Lung (tissue), 16 donors: ENCODE results near the gene NKX2-2. TPM values are rescaled to one million over a fixed set of nuclear protein-coding genes. Genes with fewer than 3 reads are reported as not detected.

Experiments
- ATAC-seq: fragments of 200-7000 bp; cut with Tn5 transposase; one replicate; pipeline ENCODE4 v1.9.1; 2020; ENCODE audit warnings: moderate number of reproducible peaks; ENCODE audit not compliant: insufficient read depth, low FRiP score
- DNase-seq, 3 donors: peaks; one replicate each; pipeline ENCODE4 v3.0.0-alpha.2; 2013 to 2017
- H3K27ac ChIP-seq, 2 donors: one replicate each; pipeline ENCODE4 v1.5.1; 2013; ENCODE audit warnings: mild to moderate bottlenecking in 2 of 2, moderate library complexity in 2 of 2, control low read depth in 1 of 2, inconsistent platforms in 1 of 2, low read depth in 1 of 2, low read length in 1 of 2
- H3K27me3 ChIP-seq, 3 donors: one replicate each; pipeline ENCODE4 v1.5.1; 2013; ENCODE audit warnings: low read length in 2 of 3; ENCODE audit not compliant: control insufficient read depth in 3 of 3, insufficient read depth in 3 of 3
- H3K36me3 ChIP-seq, 4 donors: one replicate each; pipeline ENCODE4 v1.5.1; 2013; ENCODE audit warnings: low read length in 4 of 4, mild to moderate bottlenecking in 1 of 4, moderate library complexity in 1 of 4; ENCODE audit not compliant: control insufficient read depth in 4 of 4, insufficient read depth in 4 of 4
- H3K4me1 ChIP-seq, 5 donors: one replicate each; pipeline ENCODE4 v1.5.1; 2013; ENCODE audit warnings: low read length in 5 of 5, mild to moderate bottlenecking in 2 of 5, moderate library complexity in 1 of 5; ENCODE audit not compliant: control insufficient read depth in 5 of 5, insufficient read depth in 5 of 5
- H3K4me3 ChIP-seq: one replicate; pipeline ENCODE4 v1.5.1; 2013; ENCODE audit warnings: mild to moderate bottlenecking, control low read depth, moderate library complexity
- H3K9ac ChIP-seq, 2 donors: one replicate each; pipeline ENCODE4 v1.5.1; 2013; ENCODE audit warnings: low read length in 2 of 2, control low read depth in 1 of 2; ENCODE audit not compliant: insufficient read depth in 1 of 2
- H3K9me3 ChIP-seq, 4 donors: one replicate each; pipeline ENCODE4 v1.5.1; 2013; ENCODE audit warnings: low read length in 3 of 4, mild to moderate bottlenecking in 1 of 4, moderate library complexity in 1 of 4; ENCODE audit not compliant: control insufficient read depth in 4 of 4, insufficient read depth in 3 of 4
- WGBS, 2 donors: extraction: QIAGEN DNeasy Blood & Tissue Kit; methylation state at CpG; one replicate each; pipeline ENCODE4 v1.1.7; 2013; 5-methylcytosine and 5-hydroxymethylcytosine counted together
- long read RNA-seq, 5 donors: transcript quantifications; one replicate each; lab custom pipeline, GENCODE V29; 2026
- polyA plus RNA-seq, 2 donors: library from polyadenylated mRNA; stranded (reverse); fragments of 200-250 nt; gene quantifications; one replicate each; pipeline ENCODE4 v1.2.1, GENCODE V29; 2013
- total RNA-seq, 2 donors: library from RNA; depleted of rRNA in 1 of 2; stranded (reverse); fragments of >200 nt in 1 of 2; gene quantifications; one replicate each; pipeline ENCODE4 v1.2.1, GENCODE V29; 2014 to 2021
- TF ChIP-seq, protein P1 (sequence below): IDR thresholded peaks from 2 replicates; pipeline ENCODE4 v1.5.1; 2012; ENCODE audit warnings: mild to moderate bottlenecking; ENCODE audit errors: control extremely low read depth, extremely low read depth
- donor health status: control.
- donor health status: control.
- donor health status: Bipolar disorder and iron deficiency.
- donor health status: healthy.
- donor health status: DM: yes; HTN: yes; CAD: no.

Gene NKX2-2
- total RNA-seq (not detected), polyA plus RNA-seq (not detected)
- long read RNA-seq, donor 1, result 0 reads
- long read RNA-seq, donor 2, result 0 reads
- long read RNA-seq, donor 3, result 0 reads
- long read RNA-seq, donor 4, result 0 reads
- long read RNA-seq, donor 5, result 0 reads

DNA sequence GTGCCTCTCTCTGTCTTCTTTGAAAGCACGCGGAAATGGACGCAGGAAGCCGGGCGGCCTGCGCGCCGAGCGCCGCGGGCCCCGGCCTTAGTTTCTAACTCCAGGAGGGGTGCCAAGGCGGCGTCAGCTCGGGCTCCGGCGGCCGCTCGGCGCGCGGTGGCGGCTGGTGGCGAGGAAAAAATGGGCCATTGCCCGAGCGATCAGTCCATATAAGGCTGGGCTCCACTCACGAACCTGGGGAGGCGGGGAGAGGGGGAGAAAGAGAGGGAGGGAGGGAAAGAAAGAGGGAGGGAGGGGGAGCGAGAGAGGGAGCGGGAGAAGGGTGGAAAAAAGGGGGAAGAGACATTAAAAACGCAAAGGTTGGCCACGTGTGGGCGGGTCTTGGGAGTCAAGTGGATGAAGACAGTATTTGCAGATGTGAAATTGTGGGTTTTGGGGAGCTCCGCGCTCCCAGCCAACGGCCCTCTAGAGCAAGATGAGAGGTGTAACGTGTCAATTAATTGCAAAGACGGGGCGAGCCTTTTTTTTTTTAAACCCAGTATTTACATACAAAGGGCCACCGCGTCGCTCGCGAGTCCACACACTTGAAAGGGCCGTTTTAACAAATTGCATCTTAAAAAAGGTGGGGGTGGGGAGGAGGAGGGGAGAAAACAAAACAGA lies at the start of gene NKX2-2:
Gene NKX2-2 (minus strand): TSS at position 184 of the 660 bp plus-strand sequence. CDS start 395 bp downstream, outside the sequence.
- Histone ChIP-seq H3K9me3 (peaks cover 0 to 6% (median 0%) of the 10 kb centered on the region in 4 donors), H3K9ac (no peak within 1 kb of the TSS), H3K27me3 (peaks cover 24 to 88% (median 84%) of the 10 kb centered on the region in 3 donors), H3K4me3 (no peak within 1 kb of the TSS), H3K36me3 (no peaks in the 10 kb centered on the region), H3K4me1 (peaks cover 0 to 29% (median 9%) of the 10 kb centered on the region in 5 donors), H3K27ac (no peak within 1 kb of the TSS)
- peak in 1 of 3 donors; percentile 16 for DNase-seq
- ATAC-seq, result no peak
- TF ChIP-seq, protein P1, sequence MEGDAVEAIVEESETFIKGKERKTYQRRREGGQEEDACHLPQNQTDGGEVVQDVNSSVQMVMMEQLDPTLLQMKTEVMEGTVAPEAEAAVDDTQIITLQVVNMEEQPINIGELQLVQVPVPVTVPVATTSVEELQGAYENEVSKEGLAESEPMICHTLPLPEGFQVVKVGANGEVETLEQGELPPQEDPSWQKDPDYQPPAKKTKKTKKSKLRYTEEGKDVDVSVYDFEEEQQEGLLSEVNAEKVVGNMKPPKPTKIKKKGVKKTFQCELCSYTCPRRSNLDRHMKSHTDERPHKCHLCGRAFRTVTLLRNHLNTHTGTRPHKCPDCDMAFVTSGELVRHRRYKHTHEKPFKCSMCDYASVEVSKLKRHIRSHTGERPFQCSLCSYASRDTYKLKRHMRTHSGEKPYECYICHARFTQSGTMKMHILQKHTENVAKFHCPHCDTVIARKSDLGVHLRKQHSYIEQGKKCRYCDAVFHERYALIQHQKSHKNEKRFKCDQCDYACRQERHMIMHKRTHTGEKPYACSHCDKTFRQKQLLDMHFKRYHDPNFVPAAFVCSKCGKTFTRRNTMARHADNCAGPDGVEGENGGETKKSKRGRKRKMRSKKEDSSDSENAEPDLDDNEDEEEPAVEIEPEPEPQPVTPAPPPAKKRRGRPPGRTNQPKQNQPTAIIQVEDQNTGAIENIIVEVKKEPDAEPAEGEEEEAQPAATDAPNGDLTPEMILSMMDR, result no peak
- 4 to 5% methylated on average over 45 of the region's 45 CpGs for WGBS, 2 donors

DNA sequence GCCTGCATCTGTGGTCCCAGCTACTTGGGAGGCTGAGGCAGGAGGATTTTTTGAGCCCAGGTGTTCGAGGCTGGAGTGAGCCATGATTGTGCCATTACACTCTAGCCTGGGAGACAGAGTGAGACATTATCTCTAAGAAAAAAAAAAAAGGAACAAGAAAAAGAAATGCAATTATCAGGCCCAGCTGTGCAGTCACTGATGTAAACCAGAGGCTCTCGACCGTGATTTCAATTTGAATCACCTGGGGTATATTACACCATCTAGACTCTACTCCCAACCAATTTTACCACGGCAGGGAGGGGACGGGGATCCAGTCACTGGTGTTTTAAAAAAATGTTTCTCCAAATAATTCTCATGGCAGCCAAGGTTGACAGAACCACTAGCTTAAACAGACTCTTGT lies 48.8 kb upstream of the NKX2-2 start:
- ATAC-seq (no peak), DNase-seq (no peak)
- Histone ChIP-seq H3K4me1 (no peaks in the 10 kb centered on the region), H3K27ac (no peak overlapping the region), H3K9ac (no peak overlapping the region), H3K36me3 (no peaks in the 10 kb centered on the region), H3K27me3 (peaks cover 0 to 12% (median 3%) of the 10 kb centered on the region in 3 donors), H3K9me3 (no peaks in the 10 kb centered on the region), H3K4me3 (no peak overlapping the region)
- 83 to 91% methylated on average over 5 of the region's 5 CpGs for WGBS, 2 donors
- TF ChIP-seq, protein P1, result no peak

DNA sequence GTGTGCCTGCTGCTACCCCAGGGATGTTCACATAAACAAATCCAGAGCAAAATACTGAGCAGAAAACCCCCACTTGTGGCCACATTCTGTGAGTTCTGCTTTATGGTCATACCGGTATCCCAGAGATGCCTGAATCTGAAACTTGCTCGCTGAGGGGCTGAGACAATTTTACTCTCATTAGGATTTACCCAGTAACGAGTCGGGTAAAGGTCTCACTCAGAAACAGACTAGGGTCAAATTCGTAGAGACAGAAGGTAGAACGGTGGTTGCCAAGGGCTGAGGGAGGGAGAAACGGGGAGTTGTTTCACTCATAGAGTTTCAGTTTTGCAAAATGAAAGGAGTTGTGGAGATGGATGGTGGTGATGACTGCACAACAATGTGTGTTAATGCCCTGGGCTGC lies 45.4 kb upstream of the NKX2-2 start:
- Histone ChIP-seq H3K9me3 (no peaks in the 10 kb centered on the region), H3K27ac (no peak overlapping the region), H3K4me3 (no peak overlapping the region), H3K4me1 (no peaks in the 10 kb centered on the region), H3K36me3 (no peaks in the 10 kb centered on the region), H3K27me3 (peaks cover 0 to 12% (median 3%) of the 10 kb centered on the region in 3 donors), H3K9ac (no peak overlapping the region)
- DNase-seq (no peak), ATAC-seq (no peak)
- 83 to 85% methylated on average over 7 of the region's 7 CpGs for WGBS, 2 donors
- TF ChIP-seq, protein P1, result no peak
